HEK293 (cell line): ENCODE data around the gene CSTF1.

ENCODE experiments used
- ATF2 ChIP-seq: fragments of 450-650 bp; formaldehyde crosslinking; IDR thresholded peaks from 2 replicates; pipeline ENCODE4 v1.5.1; 2016; ENCODE audit warnings: missing biosample characterization, missing genetic modification characterization, low read depth
- CTCF ChIP-seq: fragments of 450-650 bp; formaldehyde crosslinking; IDR thresholded peaks from 2 replicates; pipeline ENCODE4 v1.5.1; 2016; ENCODE audit warnings: missing biosample characterization, missing genetic modification characterization
- KLF17 ChIP-seq: fragments of 450-650 bp; formaldehyde crosslinking; IDR thresholded peaks from 2 replicates; pipeline ENCODE4 v1.5.1; 2016; ENCODE audit warnings: missing biosample characterization, missing genetic modification characterization
- PRDM2 ChIP-seq: fragments of 450-650 bp; formaldehyde crosslinking; IDR thresholded peaks from 2 replicates; pipeline ENCODE4 v1.5.1; 2016; ENCODE audit warnings: missing biosample characterization, missing genetic modification characterization, borderline replicate concordance
- REST ChIP-seq: fragments of 450-650 bp; formaldehyde crosslinking; IDR thresholded peaks from 2 replicates; pipeline ENCODE4 v1.5.1; 2016; ENCODE audit warnings: missing biosample characterization, missing genetic modification characterization
- YY1 ChIP-seq: fragments of 450-650 bp; formaldehyde crosslinking; IDR thresholded peaks from 2 replicates; pipeline ENCODE4 v1.5.1; 2018; ENCODE audit warnings: missing biosample characterization, missing genetic modification characterization
- ZBTB49 ChIP-seq: fragments of 450-650 bp; formaldehyde crosslinking; IDR thresholded peaks from 2 replicates; pipeline ENCODE4 v1.5.1; 2016; ENCODE audit warnings: missing biosample characterization, missing genetic modification characterization, low read depth
- ZNF138 ChIP-seq: fragments of 450-650 bp; formaldehyde crosslinking; IDR thresholded peaks from 2 replicates; pipeline ENCODE4 v1.5.1; 2016; ENCODE audit warnings: missing biosample characterization, missing genetic modification characterization, borderline replicate concordance
- ZNF274 ChIP-seq, 2 experiments: fragments of 200-500 bp in 1 of 2; fragments of 450-650 bp in 1 of 2; sonication (Bioruptor generic) in 1 of 2; formaldehyde crosslinking in 1 of 2; IDR thresholded peaks; 2 replicates each; pipeline versions ENCODE4 v1.5.1 to v1.6.1; 2014 to 2016; ENCODE audit warnings: borderline replicate concordance in 1 of 2, inconsistent platforms in 1 of 2, low read length in 1 of 2, missing biosample characterization in 1 of 2, missing genetic modification characterization in 1 of 2
- ZNF488 ChIP-seq: fragments of 450-650 bp; formaldehyde crosslinking; IDR thresholded peaks from 2 replicates; pipeline ENCODE4 v1.5.1; 2016; ENCODE audit warnings: missing biosample characterization, missing genetic modification characterization
- ZNF639 ChIP-seq: fragments of 450-650 bp; formaldehyde crosslinking; IDR thresholded peaks from 2 replicates; pipeline ENCODE4 v1.5.1; 2016; ENCODE audit warnings: missing biosample characterization, missing genetic modification characterization
- ZNF670 ChIP-seq: fragments of 450-650 bp; formaldehyde crosslinking; IDR thresholded peaks from 2 replicates; pipeline ENCODE4 v1.5.1; 2016; ENCODE audit warnings: missing biosample characterization, missing genetic modification characterization, low read depth
- ZNF707 ChIP-seq: fragments of 450-650 bp; formaldehyde crosslinking; IDR thresholded peaks from 2 replicates; pipeline ENCODE4 v1.5.1; 2016; ENCODE audit warnings: missing biosample characterization, missing genetic modification characterization
- ZSCAN30 ChIP-seq: fragments of 450-650 bp; IDR thresholded peaks from 2 replicates; pipeline ENCODE4 v1.5.1; 2018; ENCODE audit warnings: missing biosample characterization, mild to moderate bottlenecking, missing genetic modification characterization, moderate library complexity

GRCh38 chr20:56429502-56429901, 37.1 kb downstream of the CSTF1 start:
- TF ChIP-seq ZNF639 (tag by site-specific recombination) (no peak), ZNF707 (tag by site-specific recombination) (no peak), ZNF274 (IDR thresholded peaks at IDR 0.05; ENCODE audit: low read length) (no peak), ZNF274 (tag by site-specific recombination; IDR thresholded peaks at IDR 0.05; ENCODE audit: borderline replicate concordance) (no peak), CTCF (tag by site-specific recombination) (no peak), REST (tag by site-specific recombination) (no peak), YY1 (tag by site-specific recombination) (no peak), ZNF670 (tag by site-specific recombination) (no peak), ZBTB49 (tag by site-specific recombination) (no peak), ATF2 (no peak), KLF17 (tag by site-specific recombination) (no peak), ZSCAN30 (tag by site-specific recombination) (no peak), ZNF488 (tag by site-specific recombination) (no peak), PRDM2 (tag by site-specific recombination) (no peak), ZNF138 (tag by site-specific recombination) (no peak)
